GM19438 (cell line): ENCODE results near the gene ADCY9.

Source experiments
- ATAC-seq: cut with Tn5 transposase; IDR thresholded peaks from one replicate; pipeline ENCODE4 v1.9.1; 2021; ENCODE audit warnings: low read depth; ENCODE audit not compliant: unreplicated experiment

The ADCY9 gene

DNA sequence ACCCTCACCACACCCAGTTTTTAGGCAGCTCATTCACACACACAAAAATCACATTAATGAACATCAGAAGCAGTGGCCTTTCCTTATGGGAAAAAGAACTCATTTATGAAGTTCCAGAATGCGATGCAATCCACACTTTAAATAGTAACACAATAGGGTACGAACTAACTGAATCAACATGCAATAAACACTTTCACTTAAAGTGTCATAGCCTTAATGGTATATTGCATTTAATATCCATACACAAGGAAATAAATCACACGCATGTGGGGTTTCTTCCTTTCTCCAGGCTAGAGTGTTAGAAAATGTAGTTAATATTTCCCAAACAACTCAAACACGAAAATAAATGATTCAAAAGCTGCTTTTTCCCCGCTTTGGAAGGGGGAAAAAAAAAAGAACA is 19.7 kb downstream of the ADCY9 start:
- ATAC-seq, result no peak

DNA sequence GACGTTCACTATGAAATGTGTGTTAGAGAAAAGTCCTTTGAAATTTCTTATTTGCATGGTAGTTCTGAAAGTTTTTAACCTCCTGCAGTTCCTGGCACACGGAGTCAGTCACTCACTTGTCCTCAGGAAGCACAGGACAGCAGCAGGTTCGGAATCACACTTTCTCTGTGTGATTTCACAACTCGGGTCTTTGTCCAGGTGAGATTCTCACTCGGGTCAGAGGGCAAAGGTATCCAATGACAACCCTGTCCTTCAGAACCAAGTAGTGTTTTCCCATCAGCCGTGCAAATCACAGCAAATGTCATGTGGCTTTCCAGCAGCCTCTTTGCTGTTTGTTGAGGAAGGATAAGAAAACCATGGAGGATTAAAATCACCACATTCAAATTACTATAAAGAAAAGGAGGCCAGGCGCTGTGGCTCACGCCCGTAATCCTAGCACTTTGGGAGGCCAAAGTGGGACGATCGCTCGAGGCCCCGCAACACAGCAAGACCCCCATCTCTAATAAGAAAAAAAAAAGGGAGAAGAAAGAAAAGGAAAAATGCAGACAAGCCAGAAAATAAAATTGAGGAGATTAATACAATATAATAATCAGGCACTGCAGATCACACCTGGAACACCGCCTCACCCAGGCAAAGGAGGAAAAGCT is 22.0 kb downstream of the ADCY9 start:
- no peak for ATAC-seq

DNA sequence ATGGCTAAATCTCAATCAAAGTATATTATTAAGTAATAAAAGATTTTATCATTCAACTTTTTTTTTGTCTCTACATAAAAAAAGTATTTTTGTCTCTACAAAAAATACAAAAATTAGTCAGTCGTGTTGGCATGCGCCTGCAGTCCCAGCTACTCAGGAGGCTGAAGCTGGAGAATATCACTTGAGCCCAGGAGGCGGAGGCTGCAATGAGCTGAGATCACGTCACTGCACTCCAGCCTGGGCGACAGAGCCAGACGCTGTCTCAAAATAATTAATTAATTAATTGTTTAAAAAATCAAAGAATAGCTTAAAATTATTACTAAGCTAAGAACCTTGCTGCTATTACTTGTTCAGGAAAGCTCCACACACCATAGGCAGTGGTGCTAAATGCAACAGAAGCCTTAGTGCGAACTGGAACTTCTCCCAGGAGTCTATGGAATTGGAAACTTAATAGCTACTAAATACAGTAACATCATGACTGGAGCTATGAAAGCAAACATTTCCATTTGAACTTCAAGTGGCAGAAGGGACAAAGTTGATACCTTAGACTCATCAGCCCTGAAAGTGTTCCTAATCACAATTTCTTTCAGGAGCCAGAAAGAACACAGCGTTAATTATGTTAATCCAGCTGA is 22.6 kb downstream of the ADCY9 start:
- ATAC-seq, result no peak

DNA sequence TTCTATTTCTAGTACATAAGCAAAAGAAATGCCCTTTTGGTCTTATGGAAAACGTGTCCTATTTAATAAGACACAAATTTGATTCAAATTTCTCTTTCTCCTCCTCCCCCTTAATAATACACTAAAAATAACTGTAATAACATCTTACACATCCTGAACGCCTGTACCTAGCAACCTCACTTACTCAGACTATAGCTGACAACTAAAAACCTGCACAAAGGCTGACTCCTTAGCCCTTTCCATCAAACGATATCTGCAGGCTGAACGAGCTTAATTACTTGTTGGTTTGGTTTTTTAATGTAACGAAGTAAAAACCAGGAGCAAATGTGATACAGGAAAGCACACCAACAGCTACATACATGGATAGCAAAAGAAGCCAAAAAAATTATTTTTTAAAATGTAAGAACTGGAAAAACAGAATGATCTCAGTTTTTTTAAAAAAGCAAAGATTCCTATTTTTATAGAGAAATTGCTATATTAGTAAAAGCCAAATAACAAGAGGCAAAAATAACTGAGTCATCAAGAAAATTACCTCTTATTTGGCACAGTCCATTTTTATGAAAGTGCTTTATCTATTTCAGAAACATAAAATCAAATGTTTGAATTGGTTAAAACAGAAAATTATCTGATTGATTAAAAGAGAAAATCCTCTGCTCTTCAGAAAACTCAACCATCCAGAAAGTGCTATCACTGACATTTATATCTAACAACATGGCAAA is 23.5 kb downstream of the ADCY9 start:
- ATAC-seq, result no peak

DNA sequence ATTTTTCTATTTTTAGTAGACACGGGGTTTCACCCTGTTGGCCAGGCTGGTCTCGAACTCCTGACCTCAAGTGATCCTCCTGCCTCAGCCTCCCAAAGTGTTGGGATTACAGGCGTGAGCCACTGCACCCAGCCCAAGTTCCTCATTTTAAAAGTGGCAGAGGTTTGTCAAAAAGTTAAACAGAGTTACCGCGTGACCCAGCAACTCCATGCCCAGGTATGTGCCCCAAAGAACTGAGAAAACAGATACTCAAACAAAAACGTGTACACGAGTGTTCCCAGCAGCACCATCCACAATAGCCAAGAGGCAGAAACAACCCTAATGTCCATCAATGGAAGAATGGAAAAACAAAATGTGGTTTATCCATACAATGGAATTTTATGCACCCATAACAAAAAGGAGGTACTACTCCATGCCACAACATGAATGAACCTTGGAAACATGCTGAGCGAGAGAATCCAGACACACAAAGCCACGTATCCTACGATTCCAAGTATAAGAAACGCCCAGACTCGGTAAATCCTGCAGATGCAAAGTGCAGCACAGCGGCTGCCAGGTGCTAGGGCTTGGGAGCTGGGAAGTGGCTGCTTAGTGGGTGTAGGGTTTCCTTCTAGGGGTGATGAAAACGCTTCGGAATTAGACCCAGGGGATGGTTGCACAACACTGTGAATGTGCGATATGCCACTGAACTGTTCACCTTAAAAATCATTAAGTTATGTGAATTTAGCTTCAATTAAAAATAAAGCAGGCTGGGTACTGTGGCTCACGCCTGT is 24.8 kb downstream of the ADCY9 start:
- no peak for ATAC-seq

DNA sequence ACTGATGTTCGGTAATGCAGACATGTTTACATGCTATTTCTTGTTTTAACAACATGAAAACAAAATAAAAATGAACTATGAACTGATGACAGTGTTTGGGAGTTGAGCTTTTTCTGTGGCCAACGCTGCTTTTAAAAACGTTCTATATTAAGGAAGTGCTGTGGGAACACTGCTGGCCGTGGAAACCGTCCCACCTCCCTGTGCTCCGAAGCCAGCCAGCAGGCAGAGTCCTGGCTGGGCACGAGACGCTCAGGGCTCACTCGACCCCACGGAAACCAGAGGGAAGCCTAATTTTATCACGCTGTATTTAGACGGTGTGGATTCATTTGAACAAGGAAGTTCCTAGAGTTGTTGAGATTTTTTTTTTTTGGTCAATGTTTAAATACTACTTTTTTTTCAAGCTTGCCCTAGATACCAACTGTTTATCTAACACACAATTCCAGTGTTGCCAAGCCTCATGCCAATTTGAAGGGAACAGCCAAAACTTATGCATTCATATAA is 25.8 kb downstream of the ADCY9 start:
- ATAC-seq, result no peak

DNA sequence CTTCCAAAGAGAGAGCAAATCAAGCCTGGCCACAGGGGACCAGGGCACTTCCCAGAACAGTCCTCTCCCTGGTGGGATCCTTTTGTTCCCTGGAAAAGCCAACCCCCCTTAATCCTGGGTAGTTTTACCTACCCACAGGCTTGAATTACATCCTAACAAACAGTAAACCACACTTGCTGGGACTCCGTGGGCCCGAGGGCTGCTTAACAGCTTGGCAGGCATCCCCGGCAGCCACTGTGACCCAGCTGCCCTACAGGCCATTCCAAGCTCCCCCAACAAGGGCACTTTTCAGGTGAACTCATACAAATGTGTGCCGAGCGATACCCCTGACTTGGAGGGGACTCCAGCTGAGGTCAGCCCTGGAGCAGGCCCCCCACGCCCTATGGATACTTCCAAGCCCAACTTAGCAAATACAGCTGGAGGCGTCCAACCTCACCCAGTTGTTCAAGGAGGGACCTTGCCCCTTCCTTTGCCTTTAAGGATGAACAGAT is 26.4 kb downstream of the ADCY9 start:
- ATAC-seq, result no peak

DNA sequence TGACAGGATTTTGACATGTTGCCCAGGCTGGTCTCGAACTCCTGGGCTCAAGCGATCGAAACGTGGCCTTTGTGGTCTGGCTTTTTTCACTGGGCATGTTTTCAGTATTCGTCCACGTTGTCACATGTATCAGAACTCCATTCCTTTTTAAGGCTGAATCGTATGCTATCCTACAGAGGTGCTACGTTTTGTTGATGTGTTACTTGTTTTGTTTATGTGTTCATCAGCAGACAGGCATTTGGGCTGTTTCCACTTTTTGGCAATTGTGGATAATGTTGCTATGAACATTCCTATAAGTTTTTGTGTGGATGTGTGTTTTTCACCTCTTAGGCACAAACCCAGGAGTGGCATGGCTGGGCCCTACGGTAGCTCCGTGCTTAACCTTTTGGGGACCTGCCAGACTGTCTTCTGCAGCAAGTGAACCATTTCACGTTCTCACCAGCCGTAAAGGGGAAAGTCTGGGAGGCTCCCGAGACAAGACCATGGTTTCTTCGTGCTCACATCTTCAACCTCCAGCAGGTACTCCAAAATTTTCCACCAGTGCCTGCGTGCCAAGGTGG is 26.9 kb downstream of the ADCY9 start:
- ATAC-seq, result no peak

DNA sequence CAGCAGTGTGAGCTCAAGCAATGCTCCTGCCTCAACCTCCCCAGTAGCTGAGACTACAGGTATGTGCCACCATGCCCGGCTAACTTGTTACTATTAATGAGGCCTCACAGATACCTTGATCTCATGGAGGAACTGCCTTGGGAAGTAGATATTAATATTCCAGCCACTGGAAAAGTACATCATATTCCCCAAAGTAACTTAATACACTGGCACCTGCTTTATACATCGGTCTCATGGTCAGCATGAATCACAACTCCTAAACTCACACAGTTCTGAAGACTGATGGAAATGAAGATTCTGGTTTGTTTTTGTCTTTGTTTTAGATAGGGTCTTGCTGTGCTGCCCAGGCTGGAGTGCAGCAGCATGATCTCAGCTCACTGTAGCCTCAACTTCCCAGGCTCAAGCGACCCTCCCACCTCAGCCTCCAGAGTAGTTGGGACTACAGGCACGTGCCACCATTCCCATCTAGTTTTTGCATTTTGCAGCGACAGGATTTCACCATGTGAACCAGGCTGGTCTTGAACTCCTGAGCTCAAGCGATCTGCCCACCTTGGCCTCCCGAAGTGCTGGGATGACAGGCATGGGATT is 28.2 kb downstream of the ADCY9 start:
- ATAC-seq, result no peak

DNA sequence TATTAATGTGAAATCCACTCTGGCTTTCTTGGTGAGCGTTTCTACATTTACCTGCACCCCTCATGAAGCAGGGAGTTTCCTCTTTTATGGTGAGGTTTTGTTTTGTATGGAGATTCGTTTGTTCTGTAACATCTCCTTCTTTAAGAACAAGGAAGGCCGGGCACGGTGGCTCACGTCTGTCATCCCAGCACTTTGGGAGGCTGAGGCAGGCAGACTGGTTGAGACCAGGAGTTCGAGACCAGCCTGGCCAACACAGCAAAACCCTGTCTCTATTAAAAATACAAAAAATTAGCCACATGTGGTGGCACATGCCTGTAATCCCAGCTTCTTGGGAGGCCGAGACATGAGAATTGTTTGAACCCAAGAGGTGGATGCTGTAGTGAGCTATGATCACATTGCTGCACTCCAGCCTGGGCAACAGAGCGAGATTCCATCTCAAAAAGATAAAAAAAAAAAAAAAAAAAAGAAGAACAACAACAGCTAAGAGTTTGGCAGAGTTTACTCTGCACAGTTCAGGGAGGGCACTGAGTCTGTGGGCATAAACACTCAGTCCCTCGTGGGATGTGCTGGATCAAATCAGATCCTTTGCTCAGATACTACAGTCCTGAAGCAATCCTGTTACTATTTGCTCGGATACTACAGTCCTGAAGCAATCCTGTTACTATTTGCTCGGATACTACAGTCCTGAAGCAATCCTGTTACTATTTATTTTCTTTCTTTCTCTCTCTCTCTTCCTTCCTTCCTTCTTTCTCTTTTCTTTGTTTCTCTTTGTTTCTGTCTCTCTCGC is 28.9 kb downstream of the ADCY9 start:
- no peak for ATAC-seq

DNA sequence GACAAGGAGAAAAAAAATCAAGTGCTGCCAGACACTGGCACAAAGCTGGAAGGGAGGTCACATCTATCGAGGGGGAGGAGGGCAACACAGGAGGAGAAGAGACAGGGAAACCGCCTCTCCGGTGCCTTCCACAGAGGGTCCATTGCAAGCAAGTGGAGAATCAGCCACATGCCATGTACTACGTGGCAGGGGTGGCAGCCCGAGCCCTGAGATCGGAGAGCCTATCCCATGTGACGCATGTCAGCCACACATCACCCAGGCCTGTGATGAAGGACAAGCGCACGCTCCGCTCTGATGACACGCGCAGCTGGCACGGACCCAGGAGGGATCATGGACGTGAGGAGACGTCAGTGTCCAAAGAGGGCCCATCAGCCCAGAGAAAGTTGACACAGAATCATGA is 30.1 kb downstream of the ADCY9 start:
- no peak for ATAC-seq

DNA sequence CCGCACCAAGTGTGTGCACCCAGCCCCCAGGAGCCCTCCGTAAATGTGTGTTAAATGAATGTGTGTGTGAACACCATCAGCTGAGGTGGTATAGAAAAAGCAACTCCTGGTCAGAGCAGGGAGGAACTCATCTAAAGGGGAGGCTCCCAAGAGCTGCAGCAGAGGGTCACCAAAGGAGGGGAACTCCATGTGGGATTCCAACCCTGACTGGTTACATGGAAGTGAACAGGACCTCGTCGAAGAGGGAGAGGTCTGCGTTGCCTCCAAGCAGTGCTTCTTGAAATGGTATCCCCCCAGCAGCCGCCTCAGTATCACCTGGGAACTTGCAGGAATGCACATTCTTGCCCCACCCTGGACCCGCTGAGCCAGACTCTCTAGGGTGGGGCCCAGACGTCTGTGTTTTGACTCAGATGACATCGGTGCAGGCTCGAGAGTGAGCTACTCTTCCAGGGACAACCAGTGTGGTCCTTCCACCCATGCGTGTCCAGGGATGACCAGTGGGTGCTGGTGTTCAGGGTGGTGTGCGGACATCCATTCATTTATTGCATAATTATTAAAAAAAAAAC is 30.8 kb downstream of the ADCY9 start:
- ATAC-seq, result no peak

DNA sequence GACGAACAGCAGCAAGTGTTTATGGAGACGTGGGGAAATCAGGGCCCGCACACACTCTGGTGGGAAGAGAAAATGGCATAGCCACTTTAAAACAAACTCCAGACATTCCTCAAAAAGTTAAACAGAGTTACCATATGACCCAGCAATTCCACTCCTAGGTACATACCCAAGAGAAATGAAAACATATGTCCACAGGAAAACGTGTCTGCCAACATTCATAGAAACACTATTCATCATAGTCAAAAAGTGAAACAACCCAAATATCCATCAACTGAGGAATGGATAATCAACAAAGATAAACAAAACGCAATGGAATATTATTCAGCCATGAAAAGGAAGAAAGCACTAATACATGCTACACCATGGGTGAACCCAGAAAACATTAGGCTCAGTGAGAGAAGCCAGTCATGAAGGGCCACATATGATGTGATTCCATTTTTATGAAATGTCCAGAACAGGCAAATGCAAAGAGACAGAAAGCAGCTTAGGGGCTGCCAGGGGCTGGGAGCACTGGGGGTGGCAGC is 32.8 kb downstream of the ADCY9 start:
- ATAC-seq, result no peak

DNA sequence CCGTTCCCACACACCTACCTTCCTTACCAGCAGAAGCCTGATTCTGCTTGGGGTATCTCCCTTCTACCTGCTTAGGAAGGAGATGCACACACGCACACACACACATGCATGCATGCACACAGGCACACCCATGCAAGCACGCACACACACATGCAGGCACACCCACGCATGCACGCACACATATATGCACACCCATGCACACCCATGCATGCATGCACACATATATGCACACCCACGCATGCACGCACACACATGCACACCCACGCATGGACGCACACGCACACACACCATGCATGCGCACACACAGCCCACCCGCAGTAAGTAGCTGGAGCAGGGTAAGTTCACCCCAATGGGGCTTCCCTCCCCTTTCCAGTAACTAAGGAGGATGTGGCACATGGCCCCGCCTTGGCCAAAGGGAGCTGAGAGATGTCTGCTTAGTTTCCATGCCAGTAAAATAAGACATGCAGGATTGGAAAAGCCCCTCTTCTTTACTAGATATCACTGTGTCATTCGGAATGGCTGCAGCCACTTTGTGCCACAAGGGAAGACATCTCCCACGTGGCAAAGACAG is 33.7 kb downstream of the ADCY9 start:
- ATAC-seq, result no peak

DNA sequence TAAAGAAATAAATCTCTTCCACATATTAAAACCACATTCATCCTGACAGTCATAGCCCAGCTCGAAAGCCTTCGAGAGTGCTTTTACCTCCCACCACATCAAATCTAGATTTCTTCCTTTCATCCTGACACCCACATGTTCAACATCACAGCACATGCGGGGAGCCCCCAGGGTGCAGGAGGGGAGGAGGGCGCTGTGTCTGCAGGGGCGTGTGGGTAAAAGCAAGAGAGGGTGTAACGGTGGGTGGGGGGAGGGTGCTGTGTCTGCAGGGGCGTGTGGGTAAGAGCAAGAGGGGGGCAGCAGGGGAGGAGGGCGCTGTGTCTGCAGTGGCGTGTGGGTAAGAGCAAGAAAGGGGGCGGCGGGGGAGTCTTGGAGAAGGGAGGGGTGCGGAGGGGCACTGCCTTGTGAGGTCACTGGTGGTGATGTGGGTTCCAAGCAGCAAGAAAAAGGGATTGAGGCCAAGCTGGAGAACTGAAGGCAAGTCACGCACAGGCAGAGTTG is 34.7 kb downstream of the ADCY9 start:
- no peak for ATAC-seq

DNA sequence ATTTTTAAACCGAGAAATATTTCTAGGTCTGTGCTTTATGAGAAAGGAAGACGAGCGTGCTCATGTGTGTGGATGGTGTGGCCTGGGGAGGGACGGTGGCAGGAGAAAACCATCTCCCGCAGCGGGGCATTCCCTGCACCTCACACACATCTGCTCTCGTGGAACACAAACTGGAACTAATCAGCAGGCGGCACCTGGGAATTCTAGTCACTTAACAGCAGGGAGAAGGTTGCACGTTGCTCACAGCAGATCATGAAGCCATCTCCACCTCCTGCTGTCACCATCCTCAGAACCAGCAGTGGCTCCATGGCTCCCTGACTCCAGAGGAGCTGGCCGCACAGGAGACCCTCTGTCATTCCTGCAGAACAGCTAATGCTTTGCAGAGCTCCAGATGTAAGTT is 35.2 kb downstream of the ADCY9 start:
- no peak for ATAC-seq

DNA sequence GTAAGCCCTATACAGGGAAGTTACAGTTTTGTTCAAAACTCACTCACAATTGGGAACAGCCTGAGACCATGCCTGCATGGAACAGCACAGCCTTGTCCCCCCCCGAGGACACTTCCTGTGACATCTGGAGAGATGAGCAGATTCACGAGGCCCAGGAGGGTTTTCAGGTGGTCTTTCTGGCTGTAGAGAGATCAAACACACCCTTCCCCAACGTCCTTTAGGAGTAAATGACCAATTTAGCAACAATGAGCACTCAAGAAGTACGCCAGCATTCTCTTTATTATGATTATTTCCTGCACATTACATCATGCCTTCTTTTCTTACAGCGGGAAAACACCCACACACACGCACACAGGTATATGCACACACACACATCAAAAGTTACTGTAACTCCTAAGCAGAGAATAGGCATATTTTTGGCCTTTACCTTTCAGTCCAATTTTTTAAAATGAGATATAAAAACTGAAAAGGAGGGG is 39.0 kb downstream of the ADCY9 start:
- ATAC-seq, result no peak

DNA sequence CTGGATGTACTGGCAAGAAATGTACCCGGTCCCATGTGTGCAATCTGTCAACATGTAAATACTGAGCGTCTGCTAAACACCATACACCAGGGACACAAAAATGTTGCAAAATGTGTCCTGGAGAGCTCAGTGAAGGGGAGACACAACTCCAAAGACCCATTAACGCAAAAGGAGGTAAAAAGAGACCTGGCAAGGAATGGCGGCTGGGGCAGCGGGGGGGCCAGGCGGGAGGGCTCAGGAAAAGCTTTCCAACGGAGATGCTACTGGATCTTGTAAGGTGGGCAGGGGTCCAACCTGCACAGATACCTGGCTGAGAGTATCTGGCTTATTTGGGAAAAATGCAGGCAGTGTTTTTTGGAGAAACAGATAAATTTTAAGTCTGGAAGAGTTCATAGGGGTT is 40.7 kb downstream of the ADCY9 start:
- no peak for ATAC-seq
